ENCODE measurements around the gene HOXC4.
"Not testable (repeated sequence)": the region's sequence is repeated elsewhere in the genome, so short reads cannot be mapped to it uniquely, and the experiment has no call there.

The HOXC4 gene

DNA sequence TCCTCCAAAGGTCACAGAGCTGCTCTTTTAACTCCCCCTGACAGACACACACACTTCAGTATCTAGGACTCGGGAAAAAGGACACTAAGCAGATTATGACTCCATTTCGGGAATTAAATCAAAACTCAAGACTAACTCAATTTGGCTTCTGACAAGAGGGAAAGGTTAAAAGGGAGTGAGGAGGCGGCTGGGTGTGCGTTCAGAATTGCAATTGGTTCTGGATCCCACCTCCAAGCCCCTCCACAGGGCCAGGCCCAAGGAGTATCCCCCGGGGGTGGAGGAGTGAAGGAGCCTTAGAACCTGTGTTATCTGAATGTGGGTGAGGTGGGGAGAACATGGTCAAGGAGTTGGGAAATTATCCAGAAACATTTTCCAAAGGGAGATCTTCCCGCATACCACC lies 35.8 kb downstream of the HOXC4 start:
- DNase-seq (ENCODE audit: low read depth in 2 of 2), result not testable (repeated sequence)

GRCh38 chr12:54090312-54090711 lies 36.7 kb downstream of the HOXC4 start:
- DNase-seq (ENCODE audit: low read depth in 2 of 2), result not testable (repeated sequence)

GRCh38 chr12:54092943-54093342 lies 39.3 kb downstream of the HOXC4 start:
- not testable (repeated sequence) for DNase-seq (ENCODE audit: low read depth in 2 of 2)

GRCh38 chr12:54095928-54096327 lies 42.3 kb downstream of the HOXC4 start:
- not testable (repeated sequence) for DNase-seq (ENCODE audit: low read depth in 2 of 2)

GRCh38 chr12:54098644-54099043 lies 45.0 kb downstream of the HOXC4 start:
- not testable (repeated sequence) for DNase-seq (ENCODE audit: low read depth in 2 of 2)

DNA sequence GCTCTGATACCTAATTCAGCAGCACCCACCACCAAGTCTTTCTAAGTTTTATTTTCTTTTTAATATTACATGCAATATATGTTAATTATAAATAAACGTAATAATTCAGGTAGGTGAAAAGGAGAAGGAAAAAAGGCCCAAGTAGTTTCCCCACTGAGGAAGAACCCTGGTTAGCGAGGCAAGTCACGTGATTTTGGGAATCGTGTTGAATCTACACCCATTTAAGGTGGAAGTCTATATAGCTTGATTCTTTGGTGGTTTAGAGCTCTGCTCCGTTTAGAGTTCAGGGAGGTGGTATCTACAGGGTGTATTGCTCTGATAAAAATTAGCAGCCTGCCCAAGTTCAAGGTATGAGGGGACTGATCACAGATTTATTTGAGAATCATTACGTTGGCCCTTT lies 47.0 kb downstream of the HOXC4 start:
- DNase-seq (ENCODE audit: low read depth in 2 of 2), result not testable (repeated sequence)

DNA sequence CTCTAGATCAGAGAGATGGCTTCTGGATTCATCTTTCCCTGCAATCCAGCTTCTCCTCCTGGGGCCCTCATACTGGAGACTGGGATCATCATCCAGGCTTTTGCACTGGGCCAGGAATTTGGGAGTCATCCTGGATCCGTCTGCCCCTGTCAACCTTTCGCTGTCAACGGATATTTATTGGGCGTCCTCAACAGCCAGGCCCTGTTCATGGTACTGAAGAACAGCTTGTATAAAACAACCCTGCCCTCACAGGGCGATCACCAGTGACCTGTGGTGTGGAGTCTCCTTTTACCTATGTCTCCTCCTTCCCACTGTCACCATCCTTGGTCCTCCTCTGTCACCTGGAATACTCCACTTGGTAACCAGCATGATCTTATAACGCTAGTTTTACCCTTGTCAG lies 48.6 kb downstream of the HOXC4 start:
- DNase-seq (ENCODE audit: low read depth in 2 of 2), result not testable (repeated sequence)

- DNase-seq (ENCODE audit: low read depth in 2 of 2), result not testable (repeated sequence)
Observed at GRCh38 chr12:54103827-54104226, 50.2 kb downstream of the HOXC4 start.
